Peyer's patch (tissue), 4 donors: ENCODE results near the gene HMCN1. TPM values are rescaled to one million over a fixed set of nuclear protein-coding genes. Genes with fewer than 3 reads are reported as not detected.

ENCODE experiments used
- DNase-seq, 3 donors: peaks; one replicate each; pipeline ENCODE4 v3.0.0-alpha.2; 2017 to 2019
- H3K27ac ChIP-seq, 4 donors: fragments of 200-600 bp; sonication (generic); one replicate each; pipeline ENCODE4 v1.5.1; 2016 to 2019
- H3K27me3 ChIP-seq, 2 donors: fragments of 200-600 bp; sonication (generic); one replicate each; pipeline ENCODE4 v1.5.1; 2019
- H3K36me3 ChIP-seq, 3 donors: fragments of 200-600 bp; sonication (generic); one replicate each; pipeline ENCODE4 v1.5.1; 2016 to 2019
- H3K4me1 ChIP-seq, 4 donors: fragments of 200-600 bp; sonication (generic); one replicate each; pipeline ENCODE4 v1.5.1; 2016 to 2019
- H3K4me3 ChIP-seq, 4 donors: fragments of 200-600 bp; sonication (generic); 1 replicate in 3 of 4; 2 replicates in 1 of 4; pipeline ENCODE4 v1.5.1; 2016 to 2019; ENCODE audit warnings: mild to moderate bottlenecking in 1 of 4
- H3K9me3 ChIP-seq, 4 donors: fragments of 200-600 bp; sonication (generic); one replicate each; pipeline ENCODE4 v1.5.1; 2016 to 2019; ENCODE audit warnings: mild to moderate bottlenecking in 1 of 4
- POLR2A ChIP-seq, 2 donors: fragments of 450-650 bp; IDR thresholded peaks; one replicate each; pipeline ENCODE4 v1.5.1; 2017; ENCODE audit warnings: antibody characterized with exemption in 2 of 2, mild to moderate bottlenecking in 2 of 2, moderate library complexity in 2 of 2
- total RNA-seq, 4 donors: library from RNA; depleted of rRNA; stranded (reverse); fragments of >200 nt; gene quantifications; one replicate each; pipeline ENCODE4 v1.1.0, GENCODE V29; 2016
- TF ChIP-seq, protein P1 (sequence below), 6 experiments: fragments of 450-650 bp in 4 of 6; fragments of 200-600 bp in 2 of 6; sonication (generic) in 1 of 6; IDR thresholded peaks; one replicate each; pipeline ENCODE4 v1.5.1; 2017 to 2019; ENCODE audit warnings: antibody characterized with exemption in 6 of 6, mild to moderate bottlenecking in 3 of 6, moderate library complexity in 1 of 6

Gene HMCN1
- total RNA-seq, 4 donors from 2014 or later: 1.5 to 18.2 (median 7.1) TPM

GRCh38 chr1:185853739-185854138 is 119.5 kb downstream of the HMCN1 start:
- no peaks in the 10 kb centered on the region for H3K4me1 ChIP-seq
- TF ChIP-seq, protein P1, sequence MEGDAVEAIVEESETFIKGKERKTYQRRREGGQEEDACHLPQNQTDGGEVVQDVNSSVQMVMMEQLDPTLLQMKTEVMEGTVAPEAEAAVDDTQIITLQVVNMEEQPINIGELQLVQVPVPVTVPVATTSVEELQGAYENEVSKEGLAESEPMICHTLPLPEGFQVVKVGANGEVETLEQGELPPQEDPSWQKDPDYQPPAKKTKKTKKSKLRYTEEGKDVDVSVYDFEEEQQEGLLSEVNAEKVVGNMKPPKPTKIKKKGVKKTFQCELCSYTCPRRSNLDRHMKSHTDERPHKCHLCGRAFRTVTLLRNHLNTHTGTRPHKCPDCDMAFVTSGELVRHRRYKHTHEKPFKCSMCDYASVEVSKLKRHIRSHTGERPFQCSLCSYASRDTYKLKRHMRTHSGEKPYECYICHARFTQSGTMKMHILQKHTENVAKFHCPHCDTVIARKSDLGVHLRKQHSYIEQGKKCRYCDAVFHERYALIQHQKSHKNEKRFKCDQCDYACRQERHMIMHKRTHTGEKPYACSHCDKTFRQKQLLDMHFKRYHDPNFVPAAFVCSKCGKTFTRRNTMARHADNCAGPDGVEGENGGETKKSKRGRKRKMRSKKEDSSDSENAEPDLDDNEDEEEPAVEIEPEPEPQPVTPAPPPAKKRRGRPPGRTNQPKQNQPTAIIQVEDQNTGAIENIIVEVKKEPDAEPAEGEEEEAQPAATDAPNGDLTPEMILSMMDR (IDR thresholded peaks at IDR 0.05): no peak
- TF ChIP-seq POLR2A (IDR thresholded peaks at IDR 0.05): no peak
- DNase-seq: no peak

DNA sequence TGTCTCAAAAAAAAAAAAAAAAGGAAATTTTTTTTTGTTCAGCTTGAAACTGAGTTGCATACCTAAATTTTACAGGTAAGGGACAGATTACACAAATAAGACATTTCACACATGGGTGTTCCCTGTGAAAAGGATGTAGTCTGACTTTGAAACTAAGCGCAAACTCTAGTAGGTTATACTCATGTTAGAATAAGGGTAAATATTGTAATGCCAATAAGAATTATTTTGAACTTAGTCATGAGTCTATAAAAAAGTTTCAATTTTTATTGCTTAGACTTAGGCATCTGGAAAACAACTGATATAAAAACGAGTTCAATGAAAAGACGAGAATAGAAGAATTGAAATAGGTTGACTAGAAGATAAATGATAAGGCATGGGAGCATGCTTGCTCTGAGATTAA is 122.3 kb downstream of the HMCN1 start:
- Histone ChIP-seq H3K27ac (no peak overlapping the region), H3K27me3 (no peaks in the 10 kb centered on the region), H3K4me1 (no peaks in the 10 kb centered on the region), H3K4me3 (no peak overlapping the region), H3K36me3 (no peaks in the 10 kb centered on the region), H3K9me3 (no peaks in the 10 kb centered on the region)
- TF ChIP-seq POLR2A (IDR thresholded peaks at IDR 0.05): no peak
- TF ChIP-seq, protein P1 (IDR thresholded peaks at IDR 0.05): no peak
- no peak for DNase-seq

More at GRCh38 chr1:185853739-185854138, 119.5 kb downstream of the HMCN1 start:
- Histone ChIP-seq H3K36me3 (no peaks in the 10 kb centered on the region), H3K27ac (no peak overlapping the region), H3K27me3 (no peaks in the 10 kb centered on the region), H3K4me3 (no peak overlapping the region), H3K9me3 (no peaks in the 10 kb centered on the region)

DNA sequence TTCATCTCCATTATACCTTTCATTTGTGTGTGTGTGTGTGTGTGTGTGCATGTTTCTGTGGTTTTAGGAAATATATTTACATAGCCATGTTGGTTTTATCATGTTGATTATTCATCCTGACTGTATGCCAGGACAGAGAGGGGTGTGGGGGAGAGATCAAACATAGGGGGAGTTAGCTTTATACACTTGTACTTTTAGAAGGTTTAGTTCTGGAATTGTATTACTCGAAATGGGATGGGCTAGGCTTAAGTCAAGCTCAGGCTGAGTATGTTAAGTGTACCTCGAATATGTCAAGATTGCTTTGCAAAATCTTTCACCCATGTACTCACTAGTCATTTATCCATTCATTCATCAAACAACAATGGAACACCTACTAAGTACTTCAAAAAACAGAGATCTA is 123.3 kb downstream of the HMCN1 start:
- no peak for TF ChIP-seq POLR2A (IDR thresholded peaks at IDR 0.05)
- TF ChIP-seq, protein P1 (IDR thresholded peaks at IDR 0.05): no peak
- H3K4me1 ChIP-seq: no peaks in the 10 kb centered on the region
- no peaks in the 10 kb centered on the region for H3K9me3 ChIP-seq
- no peak for DNase-seq
- no peaks in the 10 kb centered on the region for H3K36me3 ChIP-seq
- no peak overlapping the region for H3K4me3 ChIP-seq
- no peaks in the 10 kb centered on the region for H3K27me3 ChIP-seq
- H3K27ac ChIP-seq: no peak overlapping the region

GRCh38 chr1:185860311-185860710 is 126.1 kb downstream of the HMCN1 start:
- TF ChIP-seq POLR2A (IDR thresholded peaks at IDR 0.05): no peak
- TF ChIP-seq, protein P1 (IDR thresholded peaks at IDR 0.05): no peak
- no peaks in the 10 kb centered on the region for H3K4me1 ChIP-seq
- no peaks in the 10 kb centered on the region for H3K27me3 ChIP-seq
- H3K4me3 ChIP-seq: no peak overlapping the region
- H3K9me3 ChIP-seq: no peaks in the 10 kb centered on the region
- DNase-seq: no peak
- no peak overlapping the region for H3K27ac ChIP-seq
- no peaks in the 10 kb centered on the region for H3K36me3 ChIP-seq

- H3K4me1 ChIP-seq: no peaks in the 10 kb centered on the region
- no peak for TF ChIP-seq POLR2A (IDR thresholded peaks at IDR 0.05)
- TF ChIP-seq, protein P1 (IDR thresholded peaks at IDR 0.05): no peak
- H3K27ac ChIP-seq: no peak overlapping the region
- DNase-seq: no peak
- no peaks in the 10 kb centered on the region for H3K36me3 ChIP-seq
- H3K27me3 ChIP-seq: no peaks in the 10 kb centered on the region
- no peaks in the 10 kb centered on the region for H3K9me3 ChIP-seq
- no peak overlapping the region for H3K4me3 ChIP-seq
Measured at GRCh38 chr1:185860859-185861258, 126.7 kb downstream of the HMCN1 start.

- Histone ChIP-seq H3K9me3 (no peaks in the 10 kb centered on the region), H3K27ac (no peak overlapping the region)
- no peak for DNase-seq
Measured at GRCh38 chr1:185861630-185862029, 127.4 kb downstream of the HMCN1 start.

More at GRCh38 chr1:185861630-185862029, 127.4 kb downstream of the HMCN1 start:
- Histone ChIP-seq H3K36me3 (no peaks in the 10 kb centered on the region), H3K4me3 (no peak overlapping the region), H3K27me3 (no peaks in the 10 kb centered on the region), H3K4me1 (no peaks in the 10 kb centered on the region)
- TF ChIP-seq, protein P1 (IDR thresholded peaks at IDR 0.05): no peak
- TF ChIP-seq POLR2A (IDR thresholded peaks at IDR 0.05): no peak
